ENCODE measurements around the gene HCK.

DNA sequence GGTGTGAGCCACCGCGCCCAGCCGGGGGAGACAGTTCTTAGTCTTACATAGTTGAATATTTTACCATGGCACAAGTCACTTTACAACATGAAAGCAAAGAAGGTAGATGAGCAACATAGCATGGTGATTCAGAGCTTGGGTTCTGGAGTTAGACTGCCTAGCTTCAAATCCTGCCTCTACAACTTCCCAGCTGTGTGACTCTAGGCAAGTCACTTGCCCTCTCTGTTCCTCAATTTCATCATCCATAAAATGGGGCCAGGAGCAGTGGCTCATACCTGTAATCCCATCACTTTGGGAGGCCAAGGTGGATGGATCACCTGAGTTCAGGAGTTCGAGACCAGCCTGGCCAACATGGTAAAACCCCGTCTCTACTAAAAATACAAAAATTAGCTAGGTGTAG is 26.3 kb downstream of the HCK start:
- TF ChIP-seq, protein P1, sequence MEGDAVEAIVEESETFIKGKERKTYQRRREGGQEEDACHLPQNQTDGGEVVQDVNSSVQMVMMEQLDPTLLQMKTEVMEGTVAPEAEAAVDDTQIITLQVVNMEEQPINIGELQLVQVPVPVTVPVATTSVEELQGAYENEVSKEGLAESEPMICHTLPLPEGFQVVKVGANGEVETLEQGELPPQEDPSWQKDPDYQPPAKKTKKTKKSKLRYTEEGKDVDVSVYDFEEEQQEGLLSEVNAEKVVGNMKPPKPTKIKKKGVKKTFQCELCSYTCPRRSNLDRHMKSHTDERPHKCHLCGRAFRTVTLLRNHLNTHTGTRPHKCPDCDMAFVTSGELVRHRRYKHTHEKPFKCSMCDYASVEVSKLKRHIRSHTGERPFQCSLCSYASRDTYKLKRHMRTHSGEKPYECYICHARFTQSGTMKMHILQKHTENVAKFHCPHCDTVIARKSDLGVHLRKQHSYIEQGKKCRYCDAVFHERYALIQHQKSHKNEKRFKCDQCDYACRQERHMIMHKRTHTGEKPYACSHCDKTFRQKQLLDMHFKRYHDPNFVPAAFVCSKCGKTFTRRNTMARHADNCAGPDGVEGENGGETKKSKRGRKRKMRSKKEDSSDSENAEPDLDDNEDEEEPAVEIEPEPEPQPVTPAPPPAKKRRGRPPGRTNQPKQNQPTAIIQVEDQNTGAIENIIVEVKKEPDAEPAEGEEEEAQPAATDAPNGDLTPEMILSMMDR (conservative IDR thresholded peaks at IDR 0.05 in 1 of 2, IDR thresholded peaks at IDR 0.05 in 1 of 2; ENCODE audit: low read depth in 1 of 2, low read length in 2 of 2) = no peak
- no peak for TF ChIP-seq EZH2 (IDR thresholded peaks at IDR 0.05; ENCODE audit: low read length, missing control alignments)
